ENCODE results near the gene C3orf22.

GRCh38 chr3:126568776-126569342 is 10.1 kb upstream of the C3orf22 start:
- TF ChIP-seq CTCF (optimal IDR thresholded peaks at IDR 0.05 in 1 of 3, IDR thresholded peaks at IDR 0.05 in 1 of 3, conservative IDR thresholded peaks at IDR 0.05 in 1 of 3; ENCODE audit: extremely low read depth in 1 of 3, insufficient read depth in 2 of 3, low read length in 3 of 3) (no peak), EZH2 (IDR thresholded peaks at IDR 0.05; ENCODE audit: low read length) (no peak)
